Astrocyte of the spinal cord (primary cell): ENCODE results near the gene ARL17B.
"Not testable (repeated sequence)": the region's sequence is repeated elsewhere in the genome, so short reads cannot be mapped to it uniquely, and the experiment has no call there.

Source experiments
- DNase-seq: peaks from one replicate; pipeline ENCODE4 v3.0.0; 2011; ENCODE audit warnings: low read depth, low spot score
- H3K4me3 ChIP-seq: 2 replicates; pipeline ENCODE4 v1.5.1; 2011; ENCODE audit warnings: low read depth, mild to moderate bottlenecking, low read length, moderate library complexity
- in situ Hi-C: cut with HindIII; loops from 2 replicates; pipeline ENCODE4 v1.10.0; 2017; ENCODE audit warnings: low sequenced_read_pairs
- TF ChIP-seq, protein P1 (sequence below): IDR thresholded peaks from 2 replicates; pipeline ENCODE4 v1.5.1; 2012; ENCODE audit warnings: low read depth, mild to moderate bottlenecking, low read length, inconsistent platforms

ARL17B gene

DNA sequence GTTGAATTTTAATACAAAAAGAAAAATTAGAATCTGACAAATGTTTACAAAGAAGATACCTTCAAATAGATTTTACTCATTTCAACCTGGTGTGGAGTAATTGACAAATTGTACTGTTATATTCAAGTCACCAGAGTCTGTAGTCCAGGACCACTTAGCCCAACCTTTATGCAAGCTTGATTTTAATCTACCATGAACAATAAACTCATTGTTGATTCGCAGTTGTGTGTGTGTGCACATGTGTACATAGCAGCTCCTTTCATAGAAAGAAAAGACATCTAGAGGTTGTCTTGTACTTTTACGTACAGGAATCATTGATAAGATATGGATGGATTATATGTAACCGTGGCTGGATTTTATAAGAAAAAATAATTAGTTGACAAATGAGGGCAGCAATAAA lies 87.3 kb downstream of the ARL17B start:
- H3K4me3 ChIP-seq = no peak overlapping the region
- DNase-seq = no peak
- TF ChIP-seq, protein P1, sequence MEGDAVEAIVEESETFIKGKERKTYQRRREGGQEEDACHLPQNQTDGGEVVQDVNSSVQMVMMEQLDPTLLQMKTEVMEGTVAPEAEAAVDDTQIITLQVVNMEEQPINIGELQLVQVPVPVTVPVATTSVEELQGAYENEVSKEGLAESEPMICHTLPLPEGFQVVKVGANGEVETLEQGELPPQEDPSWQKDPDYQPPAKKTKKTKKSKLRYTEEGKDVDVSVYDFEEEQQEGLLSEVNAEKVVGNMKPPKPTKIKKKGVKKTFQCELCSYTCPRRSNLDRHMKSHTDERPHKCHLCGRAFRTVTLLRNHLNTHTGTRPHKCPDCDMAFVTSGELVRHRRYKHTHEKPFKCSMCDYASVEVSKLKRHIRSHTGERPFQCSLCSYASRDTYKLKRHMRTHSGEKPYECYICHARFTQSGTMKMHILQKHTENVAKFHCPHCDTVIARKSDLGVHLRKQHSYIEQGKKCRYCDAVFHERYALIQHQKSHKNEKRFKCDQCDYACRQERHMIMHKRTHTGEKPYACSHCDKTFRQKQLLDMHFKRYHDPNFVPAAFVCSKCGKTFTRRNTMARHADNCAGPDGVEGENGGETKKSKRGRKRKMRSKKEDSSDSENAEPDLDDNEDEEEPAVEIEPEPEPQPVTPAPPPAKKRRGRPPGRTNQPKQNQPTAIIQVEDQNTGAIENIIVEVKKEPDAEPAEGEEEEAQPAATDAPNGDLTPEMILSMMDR = no peak
- in situ Hi-C loops = no loop called here

DNA sequence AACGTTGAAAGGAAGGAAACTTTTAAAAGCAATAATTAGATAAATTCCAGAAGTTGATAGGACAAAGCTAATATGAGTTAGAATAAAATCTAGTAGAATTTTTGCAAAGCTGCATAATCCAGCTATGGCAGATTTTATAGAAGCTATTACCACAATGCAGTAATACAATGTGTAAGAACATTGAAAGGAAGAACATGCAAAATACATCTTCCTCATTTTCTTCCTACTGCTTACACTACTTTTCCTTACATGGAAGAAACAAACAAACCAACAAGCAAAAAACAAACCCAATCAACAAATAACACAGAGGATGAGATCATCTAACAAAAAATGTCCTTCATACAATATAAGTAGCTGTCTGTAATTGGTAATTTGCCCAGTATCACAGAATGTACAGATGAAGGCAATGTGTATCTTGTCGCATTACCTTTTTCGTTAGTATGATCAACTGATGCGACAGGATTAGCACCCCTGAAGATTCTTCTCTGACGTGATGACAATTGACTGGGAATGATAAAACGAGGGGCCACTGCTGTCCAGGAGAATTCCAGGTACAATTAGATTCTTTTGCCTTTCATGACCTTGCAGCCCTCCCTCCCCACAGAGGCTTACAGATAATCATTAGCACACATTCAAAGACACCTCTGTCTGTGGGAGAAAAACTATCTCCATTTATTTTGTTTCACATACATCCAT lies 87.9 kb downstream of the ARL17B start:
- no peak for DNase-seq

DNA sequence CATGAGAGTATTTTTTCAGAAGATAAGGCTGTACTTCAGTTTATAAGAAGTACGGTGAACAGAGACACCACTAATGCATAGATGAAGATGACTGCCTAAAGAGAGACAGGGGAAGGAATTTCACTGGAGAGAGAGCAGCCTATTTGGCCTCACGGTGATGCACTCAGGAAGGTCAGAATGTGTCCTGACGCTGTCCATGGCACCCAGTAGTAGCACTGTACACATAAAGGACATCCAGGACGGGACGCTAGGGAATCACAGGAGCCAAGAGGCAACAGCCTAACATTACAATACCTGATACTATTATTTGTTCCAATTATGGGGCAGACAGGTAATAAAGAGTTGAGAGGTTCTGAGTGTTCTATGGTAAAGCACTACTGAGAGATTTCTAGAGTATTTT lies 91.5 kb downstream of the ARL17B start:
- TF ChIP-seq, protein P1 = no peak
- DNase-seq = no peak
- in situ Hi-C loops = no loop called here
- H3K4me3 ChIP-seq = no peak overlapping the region

More for the DNA sequence above, 87.9 kb downstream of the ARL17B start:
- TF ChIP-seq, protein P1 = no peak
- in situ Hi-C loops = no loop called here
- H3K4me3 ChIP-seq = no peak overlapping the region

DNA sequence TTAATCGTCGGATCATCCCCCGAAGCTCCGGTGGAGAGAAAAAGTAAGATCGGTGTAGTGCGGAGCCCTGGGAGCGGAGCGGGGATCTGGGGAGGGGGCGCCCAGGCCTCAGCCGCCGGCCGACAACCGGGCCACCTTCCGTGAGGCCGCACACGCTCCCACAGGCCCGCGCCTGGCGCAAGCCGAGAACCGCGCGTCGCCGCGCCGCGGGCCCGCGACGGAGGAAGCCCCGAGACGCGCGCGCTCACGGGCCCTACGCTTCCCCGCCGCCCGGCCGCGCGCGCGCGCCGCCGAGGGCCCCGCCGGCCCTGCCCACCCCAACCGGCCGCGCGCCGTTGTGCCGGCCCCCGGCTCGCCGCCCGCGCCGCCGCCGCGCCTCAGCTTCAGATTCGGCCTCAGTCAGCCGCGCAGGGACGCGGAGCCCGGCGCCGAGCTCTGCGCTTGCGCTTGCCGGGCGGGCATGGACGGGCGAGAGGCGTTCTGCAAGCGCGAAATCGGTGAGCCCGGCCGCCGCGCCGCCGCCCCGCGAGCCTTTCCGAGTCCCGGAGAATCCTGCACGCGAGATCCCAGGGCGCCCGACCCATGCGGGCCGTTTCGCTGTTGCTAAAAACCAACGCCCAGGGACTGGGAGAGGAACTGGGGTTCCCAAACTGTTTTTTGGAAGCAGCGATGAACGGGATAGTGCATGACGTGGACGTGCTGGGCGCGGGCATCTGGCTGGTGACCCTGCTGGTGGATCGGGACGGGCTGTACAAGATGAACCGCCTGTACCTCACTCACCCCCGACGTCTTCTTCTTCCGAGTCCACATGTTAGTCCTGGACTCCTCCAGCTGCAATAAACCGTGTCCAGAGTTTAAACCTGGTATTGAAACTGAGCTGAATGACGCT lies 94.7 kb downstream of the ARL17B start:
- TF ChIP-seq, protein P1 = no peak
- peak overlapping the region; percentile 75 for H3K4me3 ChIP-seq
- in situ Hi-C loops = no loop called here
- DNase-seq = peak; percentile 88

DNA sequence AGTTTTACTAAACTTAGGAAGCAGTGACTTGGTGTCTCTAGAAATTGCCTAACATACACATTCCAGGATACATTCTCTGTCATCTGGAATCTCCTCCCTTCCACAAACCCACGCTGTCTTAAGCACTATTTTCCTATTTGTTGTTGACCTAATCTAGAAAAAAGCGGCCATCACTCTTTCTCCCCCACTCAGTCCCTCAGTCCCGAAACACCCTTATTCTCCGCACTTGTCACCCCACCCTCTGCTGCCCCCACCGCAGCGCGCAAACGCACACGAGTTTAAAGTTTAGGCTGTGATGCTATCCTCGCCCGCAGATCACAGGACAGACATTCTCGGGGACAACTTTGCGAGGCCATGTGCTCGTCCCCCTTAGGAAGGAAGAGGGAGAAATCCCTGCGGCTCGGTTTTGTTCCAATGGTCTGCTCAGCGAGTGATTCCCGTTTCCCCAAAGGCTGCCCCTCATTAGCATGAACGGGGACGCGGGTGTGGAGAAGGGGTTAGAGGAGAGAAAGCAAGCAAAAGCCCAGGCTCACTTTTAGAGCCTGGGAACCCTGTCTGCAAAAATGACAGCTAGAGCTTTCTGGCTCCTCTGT lies 95.4 kb downstream of the ARL17B start:
- in situ Hi-C loops = not testable (repeated sequence)
- peak; percentile 2 for DNase-seq
- H3K4me3 ChIP-seq = peak overlapping the region; percentile 25

DNA sequence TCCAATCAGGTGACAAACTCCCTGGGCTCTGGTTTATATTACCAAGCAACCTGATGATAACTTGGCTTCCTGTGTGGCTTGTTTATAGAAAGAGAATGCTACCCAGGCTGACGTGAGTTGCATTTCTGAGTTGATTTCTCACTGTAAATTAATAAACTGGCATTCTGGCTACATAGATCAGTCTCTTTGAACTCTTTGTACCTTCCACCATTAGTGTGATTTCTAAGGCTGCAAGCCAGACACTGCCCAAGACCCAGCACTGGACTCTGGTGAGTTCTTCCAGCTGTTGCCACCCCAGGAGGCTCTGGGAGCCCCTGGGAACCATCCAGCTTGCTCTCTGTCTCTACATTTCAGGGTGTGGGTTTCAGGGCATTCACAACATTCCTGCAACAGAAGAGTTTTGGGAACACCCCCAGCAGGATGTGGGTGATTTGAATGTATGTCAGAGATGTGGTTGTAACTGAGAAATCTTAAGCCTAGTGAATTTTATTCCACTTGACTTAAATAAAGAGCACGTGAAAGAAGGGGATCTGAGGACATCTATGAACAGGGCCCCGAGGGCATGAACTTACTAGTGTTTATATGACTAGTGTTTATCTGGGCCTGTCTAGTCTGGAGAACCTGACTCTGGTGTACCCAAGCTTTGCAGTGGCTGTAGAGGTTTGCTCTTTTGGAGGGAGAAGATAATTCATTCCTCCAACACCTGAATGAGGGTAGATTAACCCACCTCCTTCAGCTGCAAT lies 96.9 kb downstream of the ARL17B start:
- TF ChIP-seq, protein P1 = no peak
- in situ Hi-C loops = no loop called here
- peak; percentile 76 for DNase-seq
- no peak overlapping the region for H3K4me3 ChIP-seq
